Endothelial cell of umbilical vein (primary cell): Measurements from ENCODE around the gene CCDC157. TPM values are rescaled to one million over a fixed set of nuclear protein-coding genes. Genes with fewer than 3 reads are reported as not detected.

Experiments used
- BruUV-seq: library from RNA; stranded (reverse); fragments of 400-500 nt; replicated peaks from 2 replicates; lab custom pipeline; 2021; lab: Mats Ljungman, UMichigan
- CTCF ChIA-PET: fragments of 300-600, 350-600 bp; sonication (Branson Sonifier 250); formaldehyde crosslinking; loops from one replicate; lab custom pipeline; 2021; ENCODE audit warnings: antibody characterized with exemption, inconsistent platforms; lab: Charles Lee
- POLR2A ChIA-PET: fragments of 300-600, 350-600 bp; sonication (Branson Sonifier 250); formaldehyde crosslinking; loops from one replicate; lab custom pipeline; 2021; ENCODE audit warnings: antibody characterized with exemption, inconsistent platforms; lab: Charles Lee
- DNase-seq: peaks from one replicate; pipeline ENCODE4 v3.0.0-alpha.2; 2011; ENCODE audit warnings: low read depth, low spot score
- FAIRE-seq: peaks from 2 replicates; lab custom pipeline; 2011; peaks lifted over from hg19 to GRCh38; lab: Jason Lieb, UNC
- H2AFZ ChIP-seq: 2 replicates; pipeline ENCODE4 v1.6.0; 2012; ENCODE audit warnings: low read depth, low read length, control low read depth, inconsistent platforms
- H3K27ac ChIP-seq: 2 replicates; pipeline ENCODE4 v1.5.1; 2011; ENCODE audit warnings: low read depth, mild to moderate bottlenecking, control low read depth, low read length, moderate library complexity; ENCODE audit not compliant: insufficient read depth
- H3K27me3 ChIP-seq, 2 experiments: 2 replicates each; pipeline versions ENCODE4 v1.6.0 to v1.6.1; 2011; ENCODE audit warnings: low read length in 2 of 2, mixed read lengths in 1 of 2; ENCODE audit not compliant: control insufficient read depth in 2 of 2, insufficient read depth in 2 of 2
- H3K36me3 ChIP-seq, 2 experiments: 2 replicates in 1 of 2; 3 replicates in 1 of 2; pipeline ENCODE4 v1.5.1; 2011; ENCODE audit warnings: low read length in 2 of 2, mild to moderate bottlenecking in 1 of 2, moderate library complexity in 1 of 2; ENCODE audit not compliant: control insufficient read depth in 2 of 2, insufficient read depth in 2 of 2; ENCODE audit errors: extremely low read depth in 1 of 2
- H3K4me1 ChIP-seq: 3 replicates; pipeline ENCODE4 v1.5.1; 2011; ENCODE audit warnings: mild to moderate bottlenecking, low read length; ENCODE audit not compliant: control insufficient read depth, insufficient read depth; ENCODE audit errors: extremely low read depth
- H3K4me2 ChIP-seq: 2 replicates; pipeline ENCODE4 v1.6.1; 2011; ENCODE audit warnings: low read length, control low read depth, mixed read lengths; ENCODE audit not compliant: insufficient read depth
- H3K4me3 ChIP-seq, 3 experiments: fragments of 200-600 bp in 1 of 3; sonication (generic), shearing (Covaris generic) in 1 of 3; replicated peaks in 1 of 3; 2 replicates each; pipeline ENCODE4 v1.5.1; 2011 to 2016; ENCODE audit warnings: control low read depth in 3 of 3, low read length in 3 of 3, mild to moderate bottlenecking in 2 of 3, inconsistent platforms in 1 of 3, low read depth in 1 of 3, moderate library complexity in 1 of 3; ENCODE audit not compliant: insufficient read depth in 1 of 3
- H3K79me2 ChIP-seq: 2 replicates; pipeline ENCODE4 v1.6.0; 2012; ENCODE audit warnings: low read length, inconsistent platforms; ENCODE audit not compliant: control insufficient read depth, insufficient read depth
- H3K9ac ChIP-seq: replicated peaks from 2 replicates; pipeline ENCODE3; 2011; ENCODE audit warnings: low read length, control low read depth; ENCODE audit not compliant: insufficient read depth; ENCODE audit errors: extremely low read depth
- H3K9me1 ChIP-seq: replicated peaks from 3 replicates; pipeline ENCODE4 v1.6.0; 2011; ENCODE audit warnings: mild to moderate bottlenecking, low read length; ENCODE audit not compliant: control insufficient read depth, insufficient read depth; ENCODE audit errors: extremely low read depth
- H3K9me3 ChIP-seq: replicated peaks from 2 replicates; pipeline ENCODE4 v1.5.1; 2012; ENCODE audit warnings: low read length, inconsistent platforms; ENCODE audit not compliant: control insufficient read depth, insufficient read depth
- H4K20me1 ChIP-seq: replicated peaks from 2 replicates; pipeline ENCODE3; 2011; ENCODE audit warnings: mild to moderate bottlenecking, low read length; ENCODE audit not compliant: control insufficient read depth, insufficient read depth; ENCODE audit errors: extremely low read depth
- CTCF ChIP-seq, 2 donors: IDR thresholded peaks; 1 replicate in 1 of 2; 2 replicates in 1 of 2; pipeline ENCODE4 v1.5.1; 2011; ENCODE audit warnings: low read length in 2 of 2, mild to moderate bottlenecking in 2 of 2, moderate library complexity in 2 of 2, control low read depth in 1 of 2, inconsistent platforms in 1 of 2, low read depth in 1 of 2; ENCODE audit not compliant: insufficient read depth in 1 of 2; ENCODE audit errors: extremely low read depth in 1 of 2
- EZH2 ChIP-seq: IDR thresholded peaks from 2 replicates; pipeline ENCODE4 v1.6.1; 2012; ENCODE audit warnings: borderline replicate concordance, low read depth, mild to moderate bottlenecking, moderate library complexity, low read length, inconsistent platforms; ENCODE audit not compliant: severe bottlenecking
- GATA2 ChIP-seq: IDR thresholded peaks from 2 replicates; pipeline ENCODE4 v1.7.0; 2011; ENCODE audit warnings: low read depth, mild to moderate bottlenecking, moderate library complexity, mixed read lengths, low read length; ENCODE audit not compliant: insufficient read length, insufficient read depth
- JUN ChIP-seq: IDR thresholded peaks from 2 replicates; pipeline ENCODE4 v1.6.1; 2011; ENCODE audit warnings: borderline replicate concordance, low read depth; ENCODE audit not compliant: insufficient read length, insufficient read depth
- POLR2A ChIP-seq: IDR thresholded peaks from 2 replicates; pipeline ENCODE4 v1.6.1; 2012; ENCODE audit warnings: low read depth, mild to moderate bottlenecking, control low read depth, low read length
- POLR2AphosphoS5 ChIP-seq: IDR thresholded peaks from 2 replicates; pipeline ENCODE4 v1.6.1; 2012; ENCODE audit warnings: low read depth, mild to moderate bottlenecking, control low read depth, low read length, moderate library complexity; ENCODE audit not compliant: insufficient read depth
- dilution Hi-C: fragments of 300-500 bp; cut with MboI; formaldehyde crosslinking; loops from one replicate; pipeline ENCODE4 v1.15.0; 2019; ENCODE audit warnings: low sequenced_read_pairs; ENCODE audit not compliant: extremely low pct_ligation_motif_present
- intact Hi-C: fragments of 100-400 bp; cut with micrococcal nuclease; formaldehyde crosslinking; loops from one replicate; pipeline ENCODE4 v1.10.0; 2022
- polyA plus RNA-seq, 4 experiments: library from polyadenylated mRNA; depleted of rRNA in 3 of 4; stranded (reverse) in 3 of 4; unstranded in 1 of 4; fragments of >200 nt; gene quantifications; 2 replicates each; pipeline versions ENCODE4 v1.2.1 to v1.2.3, GENCODE V29; 2011 to 2012; ENCODE audit warnings: missing spikeins in 1 of 4
- total RNA-seq: library from RNA; stranded (reverse); gene quantifications from 2 replicates; pipeline ENCODE4 v1.2.3, GENCODE V29; 2021

Gene CCDC157
- total and polyA plus RNA-seq, 2 donors (not counting 3 experiments of a cell fraction or from before 2014, with no cell fraction given) = 2.1 to 3.1 TPM

DNA sequence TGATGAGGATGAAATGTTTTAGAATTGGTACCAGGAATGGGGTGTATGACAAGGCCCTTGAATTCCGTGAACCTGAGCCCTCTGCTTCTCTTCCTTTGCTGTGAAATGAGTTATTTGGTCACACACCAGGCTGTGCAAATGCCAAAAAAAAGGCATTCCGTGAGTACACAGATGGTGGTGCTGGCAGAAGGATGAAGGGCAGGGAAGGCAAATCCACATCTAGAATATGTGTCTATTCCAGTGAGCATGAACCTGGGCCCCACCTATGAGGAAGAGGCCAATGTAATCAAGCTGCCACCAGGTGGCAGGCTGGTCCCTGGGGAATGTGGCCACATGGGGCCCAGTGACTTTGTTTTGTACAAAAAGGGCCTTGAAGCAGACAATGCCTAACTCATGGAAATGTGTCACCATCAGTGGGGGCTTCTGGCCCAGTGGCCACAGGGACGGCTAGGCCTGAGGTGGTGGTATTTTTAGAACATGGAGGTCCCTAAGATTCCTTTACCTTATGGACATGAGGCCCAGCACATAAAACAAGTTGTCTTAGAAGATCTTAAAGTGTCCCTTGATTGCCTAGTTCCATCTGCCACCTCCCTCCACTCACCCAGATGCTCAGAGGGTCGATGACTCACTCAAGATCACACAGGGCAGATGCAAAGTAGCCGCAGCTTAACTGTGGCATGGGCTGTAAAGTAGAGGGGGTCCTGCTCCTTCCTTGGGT is 34.3 kb downstream of the CCDC157 start:
- intact Hi-C loops = loop anchor here (1.0 to 5.0 kb wide), 3 partner anchors 35 to 216 kb away; partner anchors contain the start of gene TCN2
- H3K36me3 ChIP-seq = no peaks in the 10 kb centered on the region
- H3K9ac ChIP-seq = no peak overlapping the region
- peak overlapping the region; percentile 37 for H3K27ac ChIP-seq
- FAIRE-seq (peak; percentile 96), DNase-seq (peak; percentile 85)
- H3K4me1 ChIP-seq = peaks cover 13% of the 10 kb centered on the region
- ChIA-PET POLR2A (no interaction called here), CTCF (interaction anchor here (0.6 to 4.3 kb wide), 18 partner anchors 10 to 364 kb away, joined by 3 to 58 read pairs (median 5); partner anchors contain the start of genes CASTOR1 and MTFP1)
- dilution Hi-C loops = no loop called here
- H3K27me3 ChIP-seq = no peaks in the 10 kb centered on the region
- no peak overlapping the region for H3K4me3 ChIP-seq
- H3K79me2 ChIP-seq = no peaks in the 10 kb centered on the region
- H3K9me3 ChIP-seq = no peaks in the 10 kb centered on the region
- no peak overlapping the region for H3K4me2 ChIP-seq
- H2AFZ ChIP-seq = peak overlapping the region; percentile 68
- no peaks in the 10 kb centered on the region for H3K9me1 ChIP-seq
- TF ChIP-seq POLR2A (no peak), CTCF (IDR thresholded peaks at IDR 0.05; ENCODE audit: extremely low read depth in 1 of 2, insufficient read depth in 1 of 2, low read depth in 1 of 2, low read length in 2 of 2) (peak; percentile 84 to 85)
- BruUV-seq = no TSS peak
- H4K20me1 ChIP-seq = no peaks in the 10 kb centered on the region

- CTCF ChIA-PET = interaction anchor here (0.9 to 4.3 kb wide), 11 partner anchors 28 to 363 kb away, joined by 3 to 58 read pairs (median 9); partner anchors contain the start of gene MTFP1
- no peaks in the 10 kb centered on the region for H3K9me3 ChIP-seq
Measured at GRCh38 chr22:30392661-30393321, 36.0 kb downstream of the CCDC157 start.

More at GRCh38 chr22:30392661-30393321, 36.0 kb downstream of the CCDC157 start:
- Histone ChIP-seq H3K27ac (no peak overlapping the region), H2AFZ (no peak overlapping the region), H3K79me2 (peaks cover 14% of the 10 kb centered on the region), H4K20me1 (no peaks in the 10 kb centered on the region), H3K4me1 (peaks cover 12% of the 10 kb centered on the region), H3K9me1 (no peaks in the 10 kb centered on the region), H3K36me3 (no peaks in the 10 kb centered on the region), H3K4me3 (no peak overlapping the region), H3K9ac (no peak overlapping the region), H3K4me2 (no peak overlapping the region), H3K27me3 (no peaks in the 10 kb centered on the region)
- POLR2A ChIA-PET = no interaction called here
- DNase-seq (no peak), FAIRE-seq (no peak)
- dilution Hi-C loops (no loop called here), intact Hi-C loops (loop anchor here (5.0 kb wide), 1 partner anchor 215 kb away; the partner anchor contains the start of gene TCN2)
- TF ChIP-seq EZH2 (no peak), JUN (no peak), POLR2AphosphoS5 (no peak), GATA2 (no peak)
- no TSS peak for BruUV-seq
